Measurements from ENCODE around the gene AGAP1. TPM values are rescaled to one million over a fixed set of nuclear protein-coding genes. Genes with fewer than 3 reads are reported as not detected.

The AGAP1 gene
- polyA plus RNA-seq, 1 donor from 2014 or later, result 17.4 TPM

DNA sequence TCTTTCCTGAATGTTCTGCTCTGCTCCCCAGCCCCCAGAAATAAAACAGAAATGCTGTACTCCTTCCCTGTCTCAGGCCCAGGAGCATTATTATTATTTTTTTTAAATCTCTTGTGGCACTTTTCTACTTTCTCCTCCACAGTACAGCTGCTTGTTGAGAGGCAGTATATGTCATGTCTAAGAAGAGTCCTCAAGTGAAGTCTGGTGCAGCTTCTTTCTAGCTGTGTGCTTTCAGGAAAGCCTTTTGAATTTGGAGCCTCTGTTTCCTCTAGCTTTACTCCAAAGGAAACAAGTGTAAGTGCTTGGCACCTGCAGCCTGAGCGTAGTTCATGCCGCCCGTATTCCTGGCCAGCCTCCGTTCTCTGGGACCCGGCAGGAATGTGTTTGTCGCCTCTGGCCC lies 22.4 kb downstream of the AGAP1 start:
- H3K9me2 ChIP-seq (ENCODE audit: insufficient read depth, low read length), result no peaks in the 10 kb centered on the region
- peaks cover 43% of the 10 kb centered on the region for H3K79me2 ChIP-seq (replicated peaks; ENCODE audit: insufficient read depth, low read length)
- H3K4me2 ChIP-seq (ENCODE audit: low read length), result no peak overlapping the region
- no peaks in the 10 kb centered on the region for H4K20me1 ChIP-seq (ENCODE audit: insufficient read depth)
- no peak overlapping the region for H3K27ac ChIP-seq (ENCODE audit: low read length)
- H3K27me3 ChIP-seq (ENCODE audit: insufficient read depth, low read depth, low read length), result no peaks in the 10 kb centered on the region
- H2AFZ ChIP-seq (ENCODE audit: low read depth, low read length), result no peak overlapping the region
- no peaks in the 10 kb centered on the region for H3K36me3 ChIP-seq (ENCODE audit: insufficient read depth, low read length)
- TF ChIP-seq EP300 (conservative IDR thresholded peaks at IDR 0.05; ENCODE audit: poor library complexity, severe bottlenecking) (no peak), SMC3 (conservative IDR thresholded peaks at IDR 0.05; ENCODE audit: poor library complexity) (no peak), CTCF (IDR thresholded peaks at IDR 0.05; ENCODE audit: poor library complexity, severe bottlenecking) (no peak), EZH2 (IDR thresholded peaks at IDR 0.05; ENCODE audit: borderline replicate concordance, insufficient read depth, low read length, poor library complexity, severe bottlenecking) (no peak), TAF1 (IDR thresholded peaks at IDR 0.05; ENCODE audit: low read depth) (no peak), REST (IDR thresholded peaks at IDR 0.05; ENCODE audit: borderline replicate concordance) (no peak), MXI1 (conservative IDR thresholded peaks at IDR 0.05; ENCODE audit: poor library complexity, severe bottlenecking) (no peak), POLR2AphosphoS5 (IDR thresholded peaks at IDR 0.05) (no peak), RAD21 (conservative IDR thresholded peaks at IDR 0.05) (no peak)
- H3K9ac ChIP-seq (ENCODE audit: low read length), result no peak overlapping the region
- no peaks in the 10 kb centered on the region for H3K9me3 ChIP-seq (ENCODE audit: low read length)
- H3F3A ChIP-seq (ENCODE audit: insufficient read depth, low read length, poor library complexity, severe bottlenecking), result no peaks in the 10 kb centered on the region
- H3K4me3 ChIP-seq (ENCODE audit: low read length), result no peak overlapping the region

- Histone ChIP-seq H3K79me2 (replicated peaks; ENCODE audit: insufficient read depth, low read length) (peaks cover 52% of the 10 kb centered on the region), H2AFZ (ENCODE audit: low read depth, low read length) (no peak overlapping the region), H3K27me3 (ENCODE audit: insufficient read depth, low read depth, low read length) (no peaks in the 10 kb centered on the region), H3K9me3 (ENCODE audit: low read length) (no peaks in the 10 kb centered on the region), H3K27ac (ENCODE audit: low read length) (no peak overlapping the region), H3K4me3 (ENCODE audit: low read length) (no peak overlapping the region), H3K36me3 (ENCODE audit: insufficient read depth, low read length) (no peaks in the 10 kb centered on the region), H3K4me2 (ENCODE audit: low read length) (no peak overlapping the region), H3K9ac (ENCODE audit: low read length) (no peak overlapping the region), H3F3A (ENCODE audit: insufficient read depth, low read length, poor library complexity, severe bottlenecking) (no peaks in the 10 kb centered on the region), H4K20me1 (ENCODE audit: insufficient read depth) (no peaks in the 10 kb centered on the region), H3K9me2 (ENCODE audit: insufficient read depth, low read length) (no peaks in the 10 kb centered on the region)
- TF ChIP-seq POLR2AphosphoS5 (IDR thresholded peaks at IDR 0.05) (no peak), EZH2 (IDR thresholded peaks at IDR 0.05; ENCODE audit: borderline replicate concordance, insufficient read depth, low read length, poor library complexity, severe bottlenecking) (no peak), EP300 (conservative IDR thresholded peaks at IDR 0.05; ENCODE audit: poor library complexity, severe bottlenecking) (no peak), REST (IDR thresholded peaks at IDR 0.05; ENCODE audit: borderline replicate concordance) (no peak), MXI1 (conservative IDR thresholded peaks at IDR 0.05; ENCODE audit: poor library complexity, severe bottlenecking) (no peak), TAF1 (IDR thresholded peaks at IDR 0.05; ENCODE audit: low read depth) (no peak)
Observed at GRCh38 chr2:235518322-235519090, 24.7 kb downstream of the AGAP1 start.

All from neural cell (in vitro differentiated cells).